Left lobe of liver (tissue), 2 donors: ENCODE measurements around the gene ETV6. TPM values are rescaled to one million over a fixed set of nuclear protein-coding genes. Genes with fewer than 3 reads are reported as not detected.

Source experiments
- ATAC-seq: fragments of 200-7000 bp; cut with Tn5 transposase; one replicate; pipeline ENCODE4 v1.9.1; 2020; ENCODE audit warnings: mild to moderate bottlenecking, moderate library complexity
- DNase-seq: peaks from one replicate; pipeline ENCODE4 v3.0.0-alpha.2; 2020; ENCODE audit warnings: low spot score
- total RNA-seq: library from RNA; stranded (reverse); gene quantifications from one replicate; pipeline ENCODE4 v1.2.1, GENCODE V29; 2021
- donor health status: DM: no; HTN: no; CAD: no; lungs with moderate emphysema.
- donor health status: DM: no; HTN: yes; CAD: no.

Gene ETV6
- total RNA-seq, 1 donor from 2014 or later, result 10.8 TPM

GRCh38 chr12:11769723-11770514, 120.4 kb downstream of the ETV6 start:
- DNase-seq, result no peak

GRCh38 chr12:11771356-11771755, 121.9 kb downstream of the ETV6 start:
- ATAC-seq (no peak), DNase-seq (no peak)

More at GRCh38 chr12:11769723-11770514, 120.4 kb downstream of the ETV6 start:
- ATAC-seq, result no peak

- ATAC-seq, result no peak
- DNase-seq, result no peak
These were observed 122.5 kb downstream of the ETV6 start for GRCh38 chr12:11771895-11772502.

GRCh38 chr12:11773889-11774677, 124.6 kb downstream of the ETV6 start:
- ATAC-seq (peak; percentile 80), DNase-seq (no peak)

GRCh38 chr12:11774821-11775220, 125.3 kb downstream of the ETV6 start:
- no peak for DNase-seq
- no peak for ATAC-seq

GRCh38 chr12:11776316-11776715, 126.8 kb downstream of the ETV6 start:
- ATAC-seq (no peak), DNase-seq (no peak)

- DNase-seq, result no peak
- no peak for ATAC-seq
These were observed 128.0 kb downstream of the ETV6 start for GRCh38 chr12:11777451-11777850.

- ATAC-seq, result no peak
- DNase-seq, result no peak
These were observed 128.5 kb downstream of the ETV6 start for GRCh38 chr12:11777962-11778361.

- DNase-seq (no peak), ATAC-seq (peak; percentile 36)
These were observed 129.5 kb downstream of the ETV6 start for GRCh38 chr12:11778713-11779685.

- no peak for DNase-seq
- no peak for ATAC-seq
These were observed 131.1 kb downstream of the ETV6 start for GRCh38 chr12:11780521-11781101.

- ATAC-seq (no peak), DNase-seq (no peak)
These were observed 133.5 kb downstream of the ETV6 start for GRCh38 chr12:11782914-11783420.

- no peak for DNase-seq
- peak; percentile 84 for ATAC-seq
These were observed 136.2 kb downstream of the ETV6 start for GRCh38 chr12:11785712-11786111.

- DNase-seq (no peak), ATAC-seq (no peak)
These were observed 137.3 kb downstream of the ETV6 start for GRCh38 chr12:11786638-11787365.

- no peak for DNase-seq
- ATAC-seq, result no peak
These were observed 138.0 kb downstream of the ETV6 start for GRCh38 chr12:11787437-11787836.

GRCh38 chr12:11787933-11788849, 138.7 kb downstream of the ETV6 start:
- DNase-seq (no peak), ATAC-seq (no peak)

GRCh38 chr12:11793921-11794710, 144.6 kb downstream of the ETV6 start:
- DNase-seq (no peak), ATAC-seq (no peak)

GRCh38 chr12:11794751-11795150, 145.3 kb downstream of the ETV6 start:
- no peak for DNase-seq

More at GRCh38 chr12:11794751-11795150, 145.3 kb downstream of the ETV6 start:
- no peak for ATAC-seq
